ENCODE results near the gene GNG4.
"Not testable (repeated sequence)": the region's sequence is repeated elsewhere in the genome, so short reads cannot be mapped to it uniquely, and the experiment has no call there.

Gene GNG4

DNA sequence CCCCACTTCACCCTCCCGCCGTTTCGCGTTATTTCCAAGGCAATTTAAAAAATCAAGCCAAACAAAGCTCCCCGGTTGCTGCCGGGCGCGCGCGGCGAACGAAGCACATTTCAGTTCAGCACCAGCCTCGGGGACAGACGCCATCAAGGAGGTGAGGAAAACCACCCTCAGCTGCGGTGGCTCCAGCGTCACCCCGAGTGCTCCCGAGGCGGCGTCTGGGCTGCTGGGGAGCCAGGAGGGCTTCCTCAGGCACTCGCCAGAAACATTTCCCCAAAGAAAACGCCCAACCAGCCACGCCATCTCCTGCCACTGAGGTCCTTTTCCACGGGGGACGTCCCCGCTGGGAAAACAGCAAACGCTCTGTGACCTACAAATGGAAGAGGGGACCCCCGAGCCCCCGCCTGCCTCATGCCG lies 623 bp downstream of the GNG4 start:
- peak; percentile 44 for DNase-seq

DNA sequence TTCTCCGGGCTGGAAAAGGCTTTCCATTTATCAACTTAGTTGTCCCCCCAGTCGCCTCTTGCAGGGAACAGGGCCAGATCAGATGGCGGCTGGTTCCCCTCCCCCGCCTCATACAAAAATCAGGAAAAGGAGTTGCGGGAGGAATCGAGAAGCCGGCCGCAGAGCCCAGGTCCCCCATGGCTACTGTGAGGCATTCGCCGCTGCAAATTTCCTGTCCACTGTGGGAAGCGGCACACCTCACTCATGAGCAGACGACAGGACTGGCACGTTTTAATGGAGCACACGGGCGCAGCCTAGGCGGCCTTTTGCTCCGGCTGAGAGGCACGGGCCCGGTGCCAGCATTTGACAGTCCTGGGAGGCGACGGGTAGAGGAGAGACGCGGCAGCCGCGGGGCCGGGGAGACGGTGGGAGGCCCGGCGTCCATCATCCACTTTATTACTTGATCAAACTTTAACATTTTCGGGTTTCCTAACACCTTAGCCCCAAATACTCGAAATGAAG lies 1.1 kb downstream of the GNG4 start:
- no peak for DNase-seq

- not testable (repeated sequence) for DNase-seq
These were observed 2.0 kb downstream of the GNG4 start for GRCh38 chr1:235647537-235647936.

- DNase-seq, result no peak
These were observed 3.1 kb downstream of the GNG4 start for GRCh38 chr1:235646463-235646862.

- DNase-seq, result no peak
These were observed 4.8 kb downstream of the GNG4 start for GRCh38 chr1:235644693-235645305.

GRCh38 chr1:235643837-235644692 lies 5.5 kb downstream of the GNG4 start:
- DNase-seq, result no peak

DNA sequence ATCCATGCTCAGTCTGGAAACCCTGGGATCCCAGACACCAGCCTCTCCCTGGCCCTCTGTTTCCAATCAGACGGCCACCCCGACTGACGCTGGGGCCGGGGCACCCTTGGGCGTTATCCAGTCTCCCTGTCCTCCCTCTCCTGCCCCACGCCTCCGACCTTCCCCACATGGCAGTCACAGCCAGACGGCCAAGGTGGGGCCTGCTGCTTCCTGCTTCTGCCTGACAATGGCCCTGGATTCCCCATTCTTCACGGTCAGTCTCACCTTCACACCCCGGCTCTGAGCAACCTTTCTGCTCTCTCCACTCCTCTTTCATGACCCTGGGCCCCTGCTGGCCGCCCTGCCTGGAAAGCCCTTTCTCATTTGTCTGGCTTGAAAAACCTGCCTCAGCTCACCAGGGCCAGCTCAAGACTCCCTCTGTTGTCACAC lies 6.6 kb downstream of the GNG4 start:
- DNase-seq, result no peak

GRCh38 chr1:235642011-235642942 lies 7.3 kb downstream of the GNG4 start:
- DNase-seq, result peak; percentile 47

GRCh38 chr1:235640580-235640979 lies 9.0 kb downstream of the GNG4 start:
- no peak for DNase-seq

- DNase-seq, result no peak
These were observed 10.1 kb downstream of the GNG4 start for GRCh38 chr1:235639226-235640205.

DNA sequence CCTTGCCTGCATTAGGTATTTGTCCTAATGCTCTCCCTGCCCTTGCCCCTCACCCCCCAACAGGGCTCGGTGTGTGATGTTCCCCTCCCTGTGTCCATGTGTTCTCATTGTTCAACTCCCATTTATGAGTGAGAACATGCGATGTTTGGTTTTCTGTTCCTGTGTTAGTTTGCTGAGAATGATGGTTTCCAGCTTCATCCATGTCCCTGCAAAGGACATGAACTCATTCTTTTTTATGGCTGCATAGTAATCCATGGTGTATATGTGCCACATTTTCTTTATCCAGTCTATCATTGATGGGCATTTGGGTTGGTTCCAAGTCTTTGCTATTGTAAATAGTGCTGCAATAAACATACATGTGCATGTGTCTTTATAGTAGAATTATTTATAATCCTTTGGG lies 11.0 kb downstream of the GNG4 start:
- not testable (repeated sequence) for DNase-seq

GRCh38 chr1:235637756-235638534 lies 11.6 kb downstream of the GNG4 start:
- DNase-seq, result no peak

- DNase-seq, result no peak
These were observed 13.5 kb downstream of the GNG4 start for GRCh38 chr1:235635938-235636662.

DNA sequence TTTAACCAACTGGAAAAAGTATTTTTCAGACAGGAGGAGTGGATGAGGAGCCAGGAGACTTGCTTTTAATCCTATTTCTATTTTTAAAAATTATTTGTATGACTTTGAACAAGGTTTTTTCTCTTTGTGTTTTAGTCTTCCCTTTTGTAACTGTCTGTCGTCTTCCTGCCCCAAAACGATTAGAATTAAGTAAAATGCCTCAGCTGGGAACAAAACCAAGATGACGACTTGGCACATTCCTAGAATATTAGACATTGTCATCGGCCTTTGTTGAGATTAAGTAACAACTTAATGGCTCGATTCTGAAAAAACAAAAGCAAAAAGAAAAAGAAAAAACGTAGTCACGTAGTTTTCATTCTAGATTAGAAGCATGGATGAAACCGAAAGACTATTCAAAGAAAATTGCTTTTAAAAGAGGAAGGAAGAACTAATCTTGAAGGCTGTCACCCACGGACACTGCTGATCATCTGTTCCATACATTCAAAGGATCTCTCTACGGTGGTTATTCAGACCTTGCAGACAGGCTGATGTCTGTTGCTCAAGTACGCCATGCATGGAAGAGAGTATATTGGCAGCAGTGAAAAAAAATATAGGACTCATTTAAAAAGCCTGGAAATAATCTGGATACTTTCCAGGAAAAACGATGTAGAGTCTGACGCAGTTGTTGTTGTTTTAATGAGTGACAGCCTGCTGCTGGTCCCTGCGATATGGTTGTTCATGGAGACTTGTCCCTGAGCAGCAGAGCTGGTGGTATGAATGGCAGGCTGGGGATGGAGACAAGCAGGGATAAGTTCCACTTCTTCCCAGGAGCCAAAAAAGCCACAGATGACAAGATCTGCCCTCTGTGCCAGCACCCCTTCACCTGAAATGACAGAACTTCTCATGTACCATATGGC lies 16.8 kb downstream of the GNG4 start:
- DNase-seq, result no peak

GRCh38 chr1:235631816-235632215 lies 17.8 kb downstream of the GNG4 start:
- DNase-seq, result no peak

DNA sequence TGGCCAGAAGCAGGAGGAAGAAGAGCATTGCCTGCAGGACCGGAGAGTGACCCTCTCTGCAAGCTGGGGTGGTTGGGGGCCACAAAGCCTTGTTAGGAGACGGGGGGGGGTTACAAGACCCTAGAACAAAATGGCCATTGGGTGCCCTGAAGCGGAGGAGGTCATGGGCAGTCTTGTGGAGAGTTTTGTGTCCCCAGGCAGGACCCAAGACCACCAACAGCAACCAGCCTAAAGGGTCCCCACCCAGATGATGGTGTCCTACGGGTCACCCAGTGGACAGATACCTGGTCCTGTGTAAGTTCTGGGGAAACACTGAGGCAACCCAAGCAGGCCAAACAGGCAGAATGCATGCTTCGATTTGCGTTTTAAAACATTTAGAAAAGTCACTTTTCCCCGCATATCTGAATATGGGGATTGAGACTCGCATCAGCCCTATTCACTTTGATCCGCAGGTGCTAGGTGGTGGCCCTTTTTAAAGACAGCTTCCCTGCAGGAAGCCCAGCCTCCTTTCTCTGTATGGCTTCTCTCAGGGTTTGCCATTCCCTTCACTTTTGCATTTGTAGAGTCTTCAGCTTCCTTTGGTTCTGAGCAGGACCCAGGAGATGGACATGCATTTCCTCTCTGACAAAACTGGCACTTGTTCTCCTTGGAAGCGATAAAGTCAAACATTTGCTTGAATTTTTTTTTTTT lies 21.1 kb downstream of the GNG4 start:
- no peak for DNase-seq

- no peak for DNase-seq
These were observed 23.8 kb downstream of the GNG4 start for GRCh38 chr1:235625831-235626230.

DNA sequence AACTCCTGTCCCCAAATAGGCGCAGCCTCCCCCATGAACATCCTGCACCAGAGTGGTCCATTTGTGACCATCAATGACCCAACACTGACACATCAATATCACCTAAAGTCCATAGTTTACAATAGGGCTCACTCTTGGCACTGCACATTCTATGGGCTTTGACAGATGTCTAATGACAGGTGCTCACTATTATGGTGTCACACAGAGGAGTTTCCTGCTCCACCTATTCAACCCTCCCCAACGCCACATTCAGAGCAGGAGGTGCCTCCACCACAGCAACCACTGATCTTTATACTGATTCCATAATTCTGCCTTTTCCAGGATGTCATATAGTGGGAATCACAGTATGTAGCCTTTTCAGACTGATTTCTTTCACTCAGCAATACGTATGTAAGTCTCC lies 24.2 kb downstream of the GNG4 start:
- DNase-seq, result no peak

All from effector CD4-positive, alpha-beta T cell (primary cell).